Fibroblast of the conjunctiva (primary cell): ENCODE data around the gene DNASE1L3.
"Not testable (repeated sequence)": the region's sequence is repeated elsewhere in the genome, so short reads cannot be mapped to it uniquely, and the experiment has no call there.

Experiments used
- DNase-seq: peaks from one replicate; pipeline ENCODE4 v3.0.0-alpha.2; 2010; ENCODE audit warnings: low read depth

Gene DNASE1L3

GRCh38 chr3:58210761-58211460 is at the start of gene DNASE1L3:
DNASE1L3 (minus strand) TSS chr3:58210972; CDS start chr3:58210906, 66 bp downstream.
- no peak for DNase-seq

DNA sequence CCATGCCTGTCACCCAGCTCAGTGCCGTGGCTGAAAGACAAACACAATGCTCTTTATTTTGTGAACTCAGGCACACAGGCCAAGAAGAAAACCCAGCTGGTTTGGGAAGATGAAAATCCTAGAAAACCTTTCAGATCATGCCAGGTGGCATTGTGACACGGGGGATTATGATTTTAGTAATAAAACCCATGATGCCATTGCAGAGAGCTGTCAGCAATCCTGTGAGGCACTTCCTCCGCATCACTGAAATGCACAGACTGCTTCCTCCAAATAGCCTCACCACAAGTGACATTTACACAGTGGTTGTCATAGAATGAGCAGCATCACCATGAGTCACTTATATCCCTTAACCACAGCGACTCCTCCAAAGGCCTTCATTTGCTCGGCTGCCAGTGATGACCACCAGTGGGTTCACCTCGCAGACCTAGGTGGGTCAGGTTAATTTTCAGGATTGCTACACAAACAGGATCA is 49.5 kb upstream of the DNASE1L3 start:
- DNase-seq: no peak

DNA sequence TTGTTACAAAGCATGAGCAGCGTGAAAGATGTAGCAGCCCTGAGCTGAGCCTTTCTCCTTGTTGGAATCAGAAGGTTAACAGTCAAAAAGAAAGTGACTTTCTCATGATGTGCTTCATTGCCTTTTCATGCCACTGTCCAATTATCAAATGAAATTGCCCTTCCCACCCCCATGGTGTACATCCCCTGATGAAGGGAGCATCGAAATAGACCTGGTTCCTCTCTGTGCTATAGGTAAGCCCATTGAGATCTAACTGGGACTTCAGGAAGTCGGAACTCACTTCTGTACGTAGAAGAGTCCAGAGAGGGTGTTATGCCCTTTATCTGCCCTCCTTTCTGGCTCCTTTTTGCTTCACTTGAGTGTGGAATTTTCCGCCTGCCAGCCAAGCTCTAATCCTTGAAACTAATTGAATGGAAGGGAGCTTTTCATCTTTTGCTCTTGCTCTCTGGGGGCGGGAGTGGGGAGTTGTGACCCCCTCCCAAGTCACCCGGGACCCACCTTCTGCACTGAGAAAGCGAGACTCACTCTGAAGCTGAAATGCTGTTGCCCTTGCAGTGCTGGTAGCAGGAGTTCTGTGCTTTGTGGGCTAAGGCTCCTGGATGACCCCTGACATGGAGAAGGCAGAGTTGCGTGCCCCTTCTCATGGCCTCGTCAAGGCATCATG is 47.8 kb upstream of the DNASE1L3 start:
- DNase-seq: no peak

DNA sequence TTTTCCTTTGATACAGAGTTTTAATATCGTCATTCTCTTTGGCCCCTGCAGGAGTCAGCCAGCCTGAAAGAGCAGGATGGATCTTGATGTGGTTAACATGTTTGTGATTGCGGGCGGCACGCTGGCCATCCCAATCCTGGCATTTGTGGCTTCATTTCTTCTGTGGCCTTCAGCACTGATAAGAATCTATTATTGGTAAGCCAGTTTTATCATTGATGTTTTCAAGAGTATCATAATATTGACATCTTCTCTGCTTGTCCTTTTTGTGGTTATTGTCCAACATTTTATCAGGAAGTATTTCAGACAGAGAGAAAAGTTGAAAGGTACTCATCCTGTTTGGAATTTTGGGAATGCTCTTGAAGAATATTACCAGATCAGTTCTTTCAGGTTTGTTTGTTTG is 45.7 kb upstream of the DNASE1L3 start:
- no peak for DNase-seq

DNA sequence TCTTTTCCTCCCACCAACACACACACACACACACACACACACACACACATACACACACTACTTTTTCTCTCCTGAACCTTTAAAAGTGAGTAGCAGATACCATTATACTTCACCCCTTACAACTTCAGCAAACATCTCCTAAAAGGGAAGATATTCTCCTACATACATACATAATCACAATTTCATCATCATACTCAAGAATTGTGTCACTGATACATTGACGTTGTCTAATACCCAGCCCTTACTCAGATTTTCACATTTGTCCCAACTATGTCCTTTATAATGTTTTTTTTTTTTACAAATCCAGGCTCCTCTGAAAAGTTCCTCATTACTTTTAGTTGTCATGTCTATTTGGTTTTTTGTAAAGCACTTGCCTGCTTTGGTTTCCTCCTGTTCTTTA is 45.3 kb upstream of the DNASE1L3 start:
- no peak for DNase-seq

DNA sequence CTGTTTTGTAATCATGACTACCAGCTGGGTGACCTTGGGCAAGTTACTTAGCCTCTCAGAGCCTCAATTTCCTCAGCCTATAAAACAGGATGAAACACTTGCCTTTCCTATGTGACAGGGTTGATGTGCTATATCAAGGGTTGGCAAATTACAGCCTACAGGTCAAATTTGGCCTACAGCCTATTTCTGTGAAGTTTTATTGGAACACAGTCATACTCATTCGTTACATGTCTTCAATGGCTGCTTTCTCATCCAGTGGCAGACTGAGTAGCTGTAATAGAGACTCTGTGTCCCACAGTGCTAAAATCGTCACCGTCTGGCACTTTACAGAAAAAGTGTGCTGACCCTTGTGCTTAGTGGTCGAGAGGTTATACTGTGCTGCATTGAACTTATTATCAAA is 43.4 kb upstream of the DNASE1L3 start:
- no peak for DNase-seq

DNA sequence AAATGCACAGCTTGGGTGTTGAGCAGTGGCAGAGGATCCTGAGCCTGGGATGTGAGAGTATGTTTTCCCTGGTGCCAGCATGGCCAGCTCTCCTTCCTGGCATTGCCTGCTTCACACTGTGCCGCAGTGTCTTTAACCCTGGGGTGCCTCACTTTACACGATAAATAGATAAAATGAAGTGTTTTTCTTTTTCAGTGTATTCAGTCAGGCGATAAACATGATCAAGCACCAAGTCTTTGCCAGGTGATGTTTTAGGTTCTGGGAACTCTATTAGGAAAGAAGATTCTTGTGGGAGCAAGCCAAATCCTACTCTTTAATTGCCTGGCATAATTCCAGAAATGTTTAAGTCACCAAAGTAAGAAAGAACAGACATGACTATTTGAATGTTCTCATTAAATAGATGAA is 40.9 kb upstream of the DNASE1L3 start:
- no peak for DNase-seq

DNA sequence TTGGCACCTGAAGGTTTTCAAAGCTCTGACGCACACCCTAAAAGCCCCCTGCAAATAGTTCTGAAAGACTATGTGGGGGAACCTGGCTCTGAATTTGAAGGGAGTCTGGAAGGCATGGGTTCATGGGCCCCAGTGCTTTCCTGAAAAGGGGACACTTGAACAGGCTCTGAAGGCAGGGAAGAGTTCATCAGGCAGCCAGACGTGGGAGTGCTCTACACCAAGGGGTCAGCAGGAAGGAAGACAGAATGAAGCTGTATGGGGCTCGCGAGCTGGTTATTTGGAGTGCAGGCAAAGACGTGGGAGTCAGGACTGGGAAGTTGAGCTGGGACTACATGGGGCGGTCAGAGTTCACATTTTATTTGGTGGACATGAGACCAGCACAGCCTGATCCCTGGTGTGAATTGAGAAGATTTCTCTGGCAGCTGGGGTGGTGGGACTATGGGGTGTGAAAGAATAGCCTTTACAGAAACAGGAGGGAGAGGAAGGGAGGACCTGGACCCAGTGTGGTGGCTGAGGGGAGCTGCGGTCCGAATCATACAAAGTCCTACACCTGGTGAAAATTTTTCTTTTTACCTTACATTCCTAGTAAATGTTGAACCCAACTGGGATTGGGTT is 39.4 kb upstream of the DNASE1L3 start:
- no peak for DNase-seq

GRCh38 chr3:58249358-58250092 is 38.8 kb upstream of the DNASE1L3 start:
- DNase-seq: no peak

DNA sequence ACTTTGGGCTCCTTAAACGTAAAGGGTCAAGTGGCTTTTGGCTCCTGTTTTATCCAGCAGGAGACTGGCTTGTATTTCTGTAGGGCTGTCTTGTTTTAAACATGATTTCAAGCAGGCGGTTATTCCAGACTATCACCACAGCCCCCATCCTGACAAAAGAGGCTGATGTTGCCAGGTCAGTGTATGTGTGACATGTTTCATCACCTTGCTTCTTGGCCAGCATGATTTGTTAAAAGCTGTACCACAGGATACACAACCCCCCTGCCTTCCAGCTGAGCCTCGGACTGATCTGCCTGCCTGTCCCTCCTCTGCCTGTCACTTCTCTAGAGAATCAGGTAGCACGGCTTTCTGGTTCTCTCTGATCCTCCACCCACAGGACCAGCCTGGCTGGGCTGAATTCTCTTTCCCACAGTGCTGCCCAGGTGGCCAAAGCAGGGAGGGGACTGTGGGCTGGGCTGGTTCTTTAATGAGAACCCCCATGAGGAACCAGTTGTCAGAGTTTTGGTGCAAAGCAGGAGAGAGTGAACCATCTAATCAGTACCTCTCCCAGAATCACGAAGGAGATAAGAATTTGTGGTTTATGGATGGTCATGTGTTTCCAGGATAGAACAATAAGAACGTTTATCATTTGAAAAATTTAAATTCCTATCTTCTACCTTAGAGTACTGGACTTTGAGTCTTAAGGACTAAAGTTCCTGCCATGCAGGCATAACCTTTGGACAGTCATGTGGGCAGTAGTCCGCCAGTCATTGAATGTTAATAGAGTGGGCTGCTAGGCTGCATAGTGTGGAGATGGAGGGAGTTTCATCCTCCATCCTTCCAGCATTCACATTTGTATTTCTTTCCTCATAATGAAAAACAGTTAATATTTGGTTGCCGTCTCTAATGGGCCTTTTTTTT is 35.6 kb upstream of the DNASE1L3 start:
- no peak for DNase-seq

DNA sequence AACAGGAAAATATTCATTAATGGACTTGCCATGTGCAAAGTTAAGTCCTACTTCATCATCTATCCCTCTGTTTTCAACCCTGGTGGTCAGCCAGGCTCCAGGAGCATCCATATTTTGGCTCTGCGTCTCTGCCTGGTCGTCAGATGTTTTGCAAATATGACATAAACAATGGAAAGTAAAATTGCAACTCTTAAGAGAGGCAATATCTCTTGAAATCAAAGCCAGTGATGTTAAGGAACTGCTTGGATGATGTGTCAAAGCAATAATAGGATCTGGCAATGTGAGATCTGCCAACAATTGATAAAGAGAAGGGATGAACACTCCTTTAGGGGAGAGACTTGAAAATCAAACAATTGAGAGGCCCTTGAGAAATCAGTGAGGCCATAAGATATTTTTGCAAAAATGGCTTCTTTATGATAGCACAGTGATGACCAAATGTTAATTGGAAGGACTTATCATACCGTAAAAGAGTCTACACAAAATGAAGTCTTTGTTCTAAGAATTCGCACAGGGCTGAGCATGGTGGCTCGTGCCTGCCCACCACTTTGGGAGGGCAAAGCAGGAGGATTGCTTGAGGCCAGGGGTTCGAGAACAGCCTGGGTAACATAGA is 33.3 kb upstream of the DNASE1L3 start:
- DNase-seq: no peak

- DNase-seq: not testable (repeated sequence)
Measured at GRCh38 chr3:58242860-58243259, 32.1 kb upstream of the DNASE1L3 start.

DNA sequence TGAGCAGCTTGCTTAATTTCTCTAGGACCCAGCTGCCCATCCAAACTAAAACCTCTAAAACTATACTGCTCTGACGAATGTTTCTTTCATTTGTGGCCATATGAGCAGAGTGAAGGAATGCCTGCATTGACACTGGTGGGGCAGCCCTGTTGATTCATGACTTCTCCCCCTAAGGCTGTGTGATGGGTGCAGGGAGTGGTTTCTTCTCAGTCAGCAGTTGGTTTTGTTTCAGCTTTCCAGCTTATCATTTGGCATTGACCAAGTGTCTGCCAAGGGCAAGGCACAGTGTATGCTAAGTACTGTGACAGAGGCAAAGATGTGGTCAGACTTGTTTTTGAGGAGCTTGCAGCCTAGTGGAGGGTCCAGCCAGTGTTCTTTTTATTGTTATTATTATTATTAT is 31.6 kb upstream of the DNASE1L3 start:
- no peak for DNase-seq

GRCh38 chr3:58241306-58242044 is 30.7 kb upstream of the DNASE1L3 start:
- DNase-seq: no peak

GRCh38 chr3:58238830-58239229 is 28.1 kb upstream of the DNASE1L3 start:
- DNase-seq: no peak

DNA sequence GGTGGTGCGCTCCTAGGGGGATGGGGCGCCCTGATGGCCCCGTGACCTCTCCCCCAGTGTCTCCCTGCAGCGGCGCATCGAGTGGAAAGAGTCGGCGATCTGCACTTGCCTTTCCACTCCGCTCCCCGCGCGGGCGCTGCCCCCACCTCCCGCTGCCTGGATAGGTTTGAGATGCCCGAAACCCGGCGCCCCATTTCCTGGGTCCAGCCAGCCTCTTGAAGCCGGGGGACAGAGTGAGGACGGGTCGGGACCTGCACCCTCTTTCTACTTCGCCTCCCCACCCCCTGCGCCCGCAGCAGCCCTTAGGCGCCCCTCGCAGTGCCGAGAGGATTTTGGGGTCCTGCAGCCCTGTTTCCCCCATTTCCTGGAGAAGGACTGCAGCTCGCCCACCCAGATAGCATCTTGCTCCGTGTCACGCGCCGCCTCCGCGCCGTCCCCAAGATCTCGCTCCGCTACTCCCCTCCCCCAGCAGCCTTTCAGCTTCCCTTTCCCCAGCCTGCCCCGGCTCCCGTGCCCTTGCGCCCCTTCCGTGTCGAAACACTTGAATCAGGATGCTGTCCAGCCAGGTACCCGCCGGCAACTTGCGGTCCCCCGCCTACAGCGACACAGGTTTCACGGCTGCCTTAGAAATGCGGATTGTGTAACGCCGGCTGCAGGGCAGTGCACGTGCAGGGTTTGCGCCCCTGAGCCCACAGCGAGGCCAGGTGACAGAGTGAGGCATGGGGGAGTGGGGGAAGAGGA is 27.3 kb upstream of the DNASE1L3 start:
- DNase-seq: no peak

GRCh38 chr3:58237238-58237940 is 26.6 kb upstream of the DNASE1L3 start, which contains the start of gene ABHD6:
ABHD6 (plus strand) TSS chr3:58237792; CDS start chr3:58256587, 18,795 bp downstream.
- DNase-seq: no peak

GRCh38 chr3:58236527-58237237 is 25.9 kb upstream of the DNASE1L3 start:
- DNase-seq: no peak
